Endodermal cell (in vitro differentiated cells): ENCODE measurements around the gene PTPN1. TPM values are rescaled to one million over a fixed set of nuclear protein-coding genes. Genes with fewer than 3 reads are reported as not detected.

ENCODE experiments used
- DNase-seq: peaks from one replicate; pipeline ENCODE4 v3.0.0-alpha.2; 2017
- H3K27ac ChIP-seq: 2 replicates; pipeline ENCODE4 v1.5.1; 2013; ENCODE audit warnings: mild to moderate bottlenecking, low read depth, low read length, moderate library complexity
- H3K27me3 ChIP-seq: 2 replicates; pipeline ENCODE4 v1.6.1; 2013; ENCODE audit warnings: mild to moderate bottlenecking, low read length, moderate library complexity; ENCODE audit not compliant: insufficient read depth, control insufficient read depth, poor library complexity, severe bottlenecking
- H3K36me3 ChIP-seq: 2 replicates; pipeline ENCODE4 v1.7.0; 2013; ENCODE audit warnings: mild to moderate bottlenecking, low read length, moderate library complexity; ENCODE audit not compliant: control insufficient read depth, insufficient read depth
- H3K4me1 ChIP-seq: one replicate; pipeline ENCODE4 v1.7.0; 2013; ENCODE audit warnings: low read length; ENCODE audit not compliant: control insufficient read depth, insufficient read depth
- H3K4me3 ChIP-seq: 2 replicates; pipeline ENCODE4 v1.5.1; 2013; ENCODE audit warnings: mild to moderate bottlenecking, low read length, moderate library complexity
- H3K9ac ChIP-seq: 2 replicates; pipeline ENCODE4 v1.6.1; 2013; ENCODE audit warnings: mild to moderate bottlenecking, low read length, moderate library complexity; ENCODE audit not compliant: poor library complexity, severe bottlenecking; ENCODE audit errors: extremely low read depth
- H3K9me3 ChIP-seq: 2 replicates; pipeline ENCODE4 v1.6.1; 2013; ENCODE audit warnings: mild to moderate bottlenecking, low read length, moderate library complexity; ENCODE audit not compliant: control insufficient read depth
- H3K27ac Mint-ChIP-seq: 2 replicates; pipeline ENCODE4 v1.8.0; 2020; ENCODE audit warnings: mixed read lengths
- H3K27me3 Mint-ChIP-seq: 2 replicates; pipeline ENCODE4 v1.8.0; 2021; ENCODE audit warnings: mild to moderate bottlenecking, mixed read lengths; ENCODE audit not compliant: insufficient read depth
- H3K36me3 Mint-ChIP-seq: 2 replicates; pipeline ENCODE4 v1.8.0; 2020; ENCODE audit warnings: low read depth, mixed read lengths
- H3K4me1 Mint-ChIP-seq: 2 replicates; pipeline ENCODE4 v1.8.0; 2020; ENCODE audit warnings: mixed read lengths
- H3K4me3 Mint-ChIP-seq: 2 replicates; pipeline ENCODE4 v1.8.0; 2020; ENCODE audit warnings: mild to moderate bottlenecking, moderate library complexity, mixed read lengths
- H3K9me3 Mint-ChIP-seq: 2 replicates; pipeline ENCODE4 v1.8.0; 2020; ENCODE audit warnings: mild to moderate bottlenecking, mixed read lengths
- WGBS, 2 experiments: methylation state at CpG; one replicate each; pipeline versions ENCODE4 v1.1.5 to v1.1.7; 2013; ENCODE audit warnings: missing lambda C conversion rate in 2 of 2, mixed read lengths in 1 of 2; ENCODE audit not compliant: insufficient coverage in 1 of 2, insufficient read length in 1 of 2; 5-methylcytosine and 5-hydroxymethylcytosine counted together
- total RNA-seq, 2 donors: library from RNA; stranded (reverse); fragmentation: NEBNext Ultra II Directional in 1 of 2; extraction: Animal tissue kit (Norgen Biotek cat#: 25700) in 1 of 2; gene quantifications; 2 replicates in 1 of 2; 3 replicates in 1 of 2; pipeline ENCODE4 v1.2.1, GENCODE V29; 2021
- TF ChIP-seq, protein P1 (sequence below): fragments of 200-600 bp; sonication (generic); conservative IDR thresholded peaks from 2 replicates; pipeline ENCODE4 v1.5.0; 2021; ENCODE audit warnings: antibody characterized with exemption, mild to moderate bottlenecking

PTPN1 gene
- total RNA-seq, 2 donors from 2014 or later: 25.4 to 28.7 TPM

DNA sequence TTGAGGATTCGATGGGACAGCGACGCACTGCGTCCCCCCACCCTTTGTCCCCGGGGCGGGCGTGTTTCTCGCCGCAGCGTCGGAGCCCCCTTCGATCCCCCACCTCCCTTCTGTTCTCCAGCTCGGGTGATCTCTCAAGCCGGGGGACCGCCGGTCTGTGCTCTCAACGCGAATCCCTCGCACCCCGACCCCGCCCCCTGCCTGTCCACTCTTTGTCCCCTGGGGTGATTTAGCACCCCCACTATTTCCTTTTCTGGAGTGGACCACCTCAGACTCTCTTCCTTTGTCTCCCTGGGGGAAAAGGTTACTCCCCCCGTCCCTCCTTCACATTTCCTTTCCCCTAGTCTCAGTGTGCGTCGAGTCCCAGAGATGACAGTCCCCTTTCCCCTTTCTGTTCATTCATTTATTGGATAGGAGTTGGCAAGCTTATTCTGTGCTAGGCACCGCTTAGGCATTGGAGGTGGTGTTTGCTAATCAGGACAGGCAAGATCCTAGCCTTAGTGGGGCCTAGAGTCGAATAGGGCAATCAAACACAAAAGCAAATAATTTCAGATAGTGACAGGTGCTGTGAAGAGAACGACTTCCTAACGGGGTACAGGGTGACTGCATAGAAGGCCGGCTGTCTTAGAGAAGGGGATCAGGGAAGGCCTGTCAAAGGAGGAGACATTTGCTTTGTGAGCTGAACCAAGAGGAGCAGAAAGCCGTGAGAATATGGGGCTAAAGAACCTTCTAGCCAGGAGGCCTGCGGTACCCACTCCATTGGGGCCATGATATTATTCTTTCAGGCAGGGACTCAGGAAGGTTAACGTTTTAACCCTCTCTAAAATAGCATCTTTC is 741 bp downstream of the PTPN1 start:
- Histone ChIP-seq H3K27me3 (no peaks in the 10 kb centered on the region), H3K27ac (peak overlapping the region; percentile 91), H3K9ac (peak overlapping the region; percentile 91), H3K4me1 (peaks cover 2% of the 10 kb centered on the region), H3K4me3 (peak overlapping the region; percentile 96), H3K9me3 (no peaks in the 10 kb centered on the region), H3K36me3 (no peaks in the 10 kb centered on the region)
- H3K4me1 Mint-ChIP-seq: peaks cover 26% of the 10 kb centered on the region
- H3K27ac Mint-ChIP-seq: peak overlapping the region; percentile 95
- no peak for DNase-seq
- no peaks in the 10 kb centered on the region for H3K36me3 Mint-ChIP-seq
- H3K27me3 Mint-ChIP-seq: no peaks in the 10 kb centered on the region
- no peaks in the 10 kb centered on the region for H3K9me3 Mint-ChIP-seq
- WGBS, 2 experiments: 7 to 8% methylated on average over 22 to 32 of the region's 32 CpGs
- TF ChIP-seq, protein P1, sequence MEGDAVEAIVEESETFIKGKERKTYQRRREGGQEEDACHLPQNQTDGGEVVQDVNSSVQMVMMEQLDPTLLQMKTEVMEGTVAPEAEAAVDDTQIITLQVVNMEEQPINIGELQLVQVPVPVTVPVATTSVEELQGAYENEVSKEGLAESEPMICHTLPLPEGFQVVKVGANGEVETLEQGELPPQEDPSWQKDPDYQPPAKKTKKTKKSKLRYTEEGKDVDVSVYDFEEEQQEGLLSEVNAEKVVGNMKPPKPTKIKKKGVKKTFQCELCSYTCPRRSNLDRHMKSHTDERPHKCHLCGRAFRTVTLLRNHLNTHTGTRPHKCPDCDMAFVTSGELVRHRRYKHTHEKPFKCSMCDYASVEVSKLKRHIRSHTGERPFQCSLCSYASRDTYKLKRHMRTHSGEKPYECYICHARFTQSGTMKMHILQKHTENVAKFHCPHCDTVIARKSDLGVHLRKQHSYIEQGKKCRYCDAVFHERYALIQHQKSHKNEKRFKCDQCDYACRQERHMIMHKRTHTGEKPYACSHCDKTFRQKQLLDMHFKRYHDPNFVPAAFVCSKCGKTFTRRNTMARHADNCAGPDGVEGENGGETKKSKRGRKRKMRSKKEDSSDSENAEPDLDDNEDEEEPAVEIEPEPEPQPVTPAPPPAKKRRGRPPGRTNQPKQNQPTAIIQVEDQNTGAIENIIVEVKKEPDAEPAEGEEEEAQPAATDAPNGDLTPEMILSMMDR: no peak
- peak overlapping the region; percentile 92 for H3K4me3 Mint-ChIP-seq

DNA sequence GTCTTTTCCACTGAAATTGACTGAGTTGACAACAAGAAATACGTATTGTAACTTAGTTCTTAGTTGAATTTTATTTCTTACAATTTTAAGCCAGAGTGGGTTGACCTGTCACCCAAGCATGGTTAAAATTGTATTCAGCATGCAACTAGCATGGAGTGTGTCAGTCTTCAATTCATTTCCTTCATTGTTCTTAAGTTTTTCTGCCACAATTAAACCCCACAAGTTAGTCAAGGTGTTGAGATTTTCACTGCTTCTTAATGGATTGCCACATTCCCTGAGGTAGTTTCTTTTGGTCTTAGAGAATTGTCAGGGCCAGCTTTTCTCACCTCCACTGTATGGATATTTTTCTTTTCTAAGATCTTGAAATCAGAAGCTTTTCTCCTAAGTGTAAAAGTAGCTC is 2.1 kb downstream of the PTPN1 start:
- peak overlapping the region; percentile 22 for H3K4me3 Mint-ChIP-seq
- WGBS, 2 experiments: 100% methylated on average over 1 of the region's 1 CpG; no CpG with 5 or more reads in 1 of the 2 experiments
- H3K27ac ChIP-seq: no peak overlapping the region
- H3K9me3 ChIP-seq: no peaks in the 10 kb centered on the region
- H3K4me1 Mint-ChIP-seq: peaks cover 26% of the 10 kb centered on the region
- H3K4me1 ChIP-seq: peaks cover 2% of the 10 kb centered on the region
- peak overlapping the region; percentile 96 for H3K4me3 ChIP-seq
- no peaks in the 10 kb centered on the region for H3K36me3 Mint-ChIP-seq
- H3K36me3 ChIP-seq: no peaks in the 10 kb centered on the region
- no peaks in the 10 kb centered on the region for H3K9me3 Mint-ChIP-seq
- H3K27me3 ChIP-seq: no peaks in the 10 kb centered on the region
- H3K27ac Mint-ChIP-seq: peak overlapping the region; percentile 55
- no peaks in the 10 kb centered on the region for H3K27me3 Mint-ChIP-seq
- TF ChIP-seq, protein P1: no peak
- no peak overlapping the region for H3K9ac ChIP-seq
- no peak for DNase-seq

DNA sequence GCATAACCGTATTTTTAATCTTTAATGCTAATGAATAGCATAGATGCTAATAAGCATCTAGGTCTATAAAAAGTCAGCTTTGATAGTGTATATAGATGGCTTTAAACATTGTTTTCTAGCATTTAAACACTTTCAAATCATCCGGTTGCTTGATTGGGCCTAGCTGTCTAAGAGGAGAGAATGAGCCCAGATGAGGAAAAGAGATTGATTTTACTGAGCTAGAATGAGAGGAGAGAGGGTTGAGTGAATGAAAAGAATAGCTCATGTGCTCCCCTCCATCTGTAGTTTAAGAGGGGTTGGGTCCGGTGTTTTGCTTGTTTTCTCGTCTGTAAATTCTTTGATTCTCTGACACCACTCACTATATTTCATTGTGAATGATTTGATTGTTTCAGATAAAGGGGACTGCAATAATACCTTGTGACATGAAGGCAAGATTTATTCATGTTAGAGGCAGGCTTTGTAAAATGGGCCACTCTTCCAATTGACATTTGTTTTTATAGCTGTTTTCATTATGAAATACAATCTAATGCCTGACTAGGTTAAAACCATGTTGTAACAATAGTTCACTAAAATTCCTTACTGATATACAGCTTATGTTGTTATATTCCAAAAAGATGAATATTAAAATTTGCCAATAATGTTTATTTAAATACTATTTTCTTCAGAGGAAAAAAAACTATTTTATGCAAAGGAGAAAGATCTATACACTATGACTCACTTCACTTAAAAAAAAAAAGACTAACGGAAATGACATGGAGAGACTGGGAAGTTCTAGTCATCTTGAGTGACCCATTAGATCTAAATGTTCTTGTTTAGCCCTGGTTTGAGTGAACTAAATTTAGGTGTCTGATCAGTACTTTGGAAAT is 3.2 kb downstream of the PTPN1 start:
- Mint-ChIP-seq H3K4me1 (peaks cover 27% of the 10 kb centered on the region), H3K27me3 (no peaks in the 10 kb centered on the region), H3K27ac (no peak overlapping the region), H3K9me3 (no peaks in the 10 kb centered on the region), H3K4me3 (no peak overlapping the region), H3K36me3 (no peaks in the 10 kb centered on the region)
- DNase-seq: no peak
- Histone ChIP-seq H3K27ac (no peak overlapping the region), H3K27me3 (no peaks in the 10 kb centered on the region), H3K4me1 (peaks cover 2% of the 10 kb centered on the region), H3K9me3 (no peaks in the 10 kb centered on the region), H3K36me3 (no peaks in the 10 kb centered on the region), H3K9ac (no peak overlapping the region), H3K4me3 (peak overlapping the region; percentile 96)
- TF ChIP-seq, protein P1: no peak
- 85 to 100% methylated on average over 1 to 3 of the region's 5 CpGs for WGBS, 2 experiments
